KOPT-K1 (cell line): ENCODE results near the gene DNAI4.

Experiments used
- H3K27ac ChIP-seq: fragments of 200-600 bp; sonication (generic); 2 replicates; pipeline ENCODE4 v1.5.1; 2016; ENCODE audit warnings: antibody characterized with exemption, mild to moderate bottlenecking, low read depth, low read length; ENCODE audit not compliant: poor library complexity, severe bottlenecking
- H3K36me3 ChIP-seq: fragments of 200-600 bp; sonication (generic); 2 replicates; pipeline ENCODE4 v1.5.1; 2017; ENCODE audit warnings: antibody characterized with exemption, mild to moderate bottlenecking, low read length, moderate library complexity; ENCODE audit not compliant: insufficient read depth
- H3K9me3 ChIP-seq: fragments of 200-600 bp; sonication (generic); 2 replicates; pipeline ENCODE4 v1.5.1; 2017; ENCODE audit warnings: antibody characterized with exemption, low read length, mild to moderate bottlenecking; ENCODE audit not compliant: insufficient read depth, poor library complexity, severe bottlenecking

Gene DNAI4

DNA sequence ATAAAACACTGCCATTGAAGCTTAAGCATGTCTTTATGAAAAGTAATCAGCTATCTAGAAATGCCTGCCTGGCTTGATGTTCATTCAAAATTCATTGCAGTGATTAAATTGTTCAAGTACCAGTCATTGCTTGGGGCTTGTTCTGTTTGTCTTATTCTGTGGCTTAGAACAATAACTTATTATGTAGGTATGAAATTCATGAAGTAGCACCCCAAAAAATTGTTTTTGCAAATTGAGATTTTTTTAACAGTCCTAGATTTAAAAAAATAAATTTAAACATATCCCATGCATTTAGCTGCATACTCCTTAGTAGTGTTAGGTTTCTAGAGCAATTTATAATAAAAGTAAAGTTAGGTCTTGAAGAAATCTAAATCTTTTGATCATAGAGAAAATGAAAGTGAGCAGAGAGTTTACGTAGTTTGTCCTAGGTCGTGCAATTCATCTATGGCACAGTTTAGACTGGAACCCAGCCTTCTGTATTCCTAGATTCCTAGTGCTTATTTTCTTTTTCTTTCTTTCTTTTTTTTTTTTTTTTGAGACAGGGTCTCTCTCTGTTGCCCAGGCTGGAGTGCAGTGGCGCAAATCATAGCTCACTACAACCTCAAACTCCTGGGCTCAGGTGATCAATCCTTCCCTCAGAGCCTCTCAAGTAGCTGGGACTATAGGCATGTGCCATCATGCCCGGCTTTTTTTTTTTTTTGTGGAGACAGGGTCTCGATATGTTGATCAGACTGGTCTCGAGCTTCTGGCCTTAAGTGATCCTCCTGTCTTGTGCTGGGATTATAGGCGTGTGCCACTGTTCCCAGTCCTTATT is 9.4 kb upstream of the DNAI4 start:
- H3K9me3 ChIP-seq = no peaks in the 10 kb centered on the region
- H3K36me3 ChIP-seq = no peaks in the 10 kb centered on the region; the same call in 1 of the 2 replicates
- H3K27ac ChIP-seq = peak overlapping the region; percentile 49

DNA sequence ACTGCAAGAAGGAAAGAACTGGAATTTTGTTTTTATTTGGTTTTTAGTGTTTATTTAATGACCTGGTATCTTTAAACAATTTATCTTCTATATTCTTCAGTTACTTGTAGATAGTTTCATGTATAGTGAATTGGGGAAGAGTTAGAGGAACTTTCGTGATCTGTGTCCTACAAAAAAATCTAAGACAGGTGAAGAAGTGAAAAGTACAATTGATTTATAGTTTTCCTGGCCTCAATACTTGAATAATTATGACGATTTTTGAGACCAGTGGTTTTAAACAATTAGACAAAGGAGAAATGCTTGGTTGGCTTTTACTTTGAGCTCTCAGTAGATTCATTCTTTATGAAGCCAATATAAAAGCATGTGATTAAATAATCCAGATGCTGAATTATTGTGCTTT is 7.6 kb upstream of the DNAI4 start:
- no peaks in the 10 kb centered on the region for H3K9me3 ChIP-seq
- no peaks in the 10 kb centered on the region; the same call in 1 of the 2 replicates for H3K36me3 ChIP-seq
- H3K27ac ChIP-seq = peak overlapping the region; percentile 3

DNA sequence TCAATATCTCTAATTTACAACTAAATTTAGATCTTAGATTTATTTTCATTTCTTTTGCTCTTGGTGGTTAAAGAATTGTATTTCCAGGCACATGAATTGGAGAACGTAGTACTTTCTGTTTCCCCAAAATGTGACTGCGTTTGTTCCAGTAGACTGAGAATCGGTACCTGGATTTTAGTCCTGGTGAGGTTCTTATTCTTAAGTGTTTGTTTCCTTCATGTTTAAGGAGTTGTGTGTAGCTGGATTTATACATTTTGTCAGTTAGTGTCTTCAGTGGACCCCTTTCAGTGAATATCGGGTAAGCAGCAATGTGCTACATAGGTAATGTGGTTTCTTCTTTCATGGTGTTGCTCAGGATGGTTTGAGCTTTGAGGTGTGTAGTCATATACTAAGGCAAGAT is 6.9 kb upstream of the DNAI4 start:
- H3K9me3 ChIP-seq = no peaks in the 10 kb centered on the region
- H3K27ac ChIP-seq = peak overlapping the region; percentile 89
- H3K36me3 ChIP-seq = peaks cover 5% of the 10 kb centered on the region; the same call in 1 of the 2 replicates

DNA sequence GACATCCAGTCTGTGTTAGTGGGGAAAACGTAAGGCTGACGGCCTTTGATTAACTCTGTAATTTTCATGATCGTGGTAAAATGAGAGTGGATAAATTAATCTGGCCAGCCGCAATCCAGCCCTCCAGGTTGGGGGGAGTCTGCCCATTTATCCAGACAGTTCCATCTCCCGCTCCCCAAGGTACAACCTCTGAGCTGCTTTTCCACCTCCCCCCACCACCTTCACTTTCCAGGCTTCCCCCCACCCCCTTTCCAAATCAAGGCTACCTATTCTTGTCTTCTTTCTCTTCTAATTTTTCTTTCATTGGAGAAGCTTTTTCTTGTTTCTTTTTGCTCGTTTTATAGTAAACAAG is 6.1 kb upstream of the DNAI4 start:
- no peaks in the 10 kb centered on the region for H3K9me3 ChIP-seq
- peak overlapping the region; percentile 89 for H3K27ac ChIP-seq

DNA sequence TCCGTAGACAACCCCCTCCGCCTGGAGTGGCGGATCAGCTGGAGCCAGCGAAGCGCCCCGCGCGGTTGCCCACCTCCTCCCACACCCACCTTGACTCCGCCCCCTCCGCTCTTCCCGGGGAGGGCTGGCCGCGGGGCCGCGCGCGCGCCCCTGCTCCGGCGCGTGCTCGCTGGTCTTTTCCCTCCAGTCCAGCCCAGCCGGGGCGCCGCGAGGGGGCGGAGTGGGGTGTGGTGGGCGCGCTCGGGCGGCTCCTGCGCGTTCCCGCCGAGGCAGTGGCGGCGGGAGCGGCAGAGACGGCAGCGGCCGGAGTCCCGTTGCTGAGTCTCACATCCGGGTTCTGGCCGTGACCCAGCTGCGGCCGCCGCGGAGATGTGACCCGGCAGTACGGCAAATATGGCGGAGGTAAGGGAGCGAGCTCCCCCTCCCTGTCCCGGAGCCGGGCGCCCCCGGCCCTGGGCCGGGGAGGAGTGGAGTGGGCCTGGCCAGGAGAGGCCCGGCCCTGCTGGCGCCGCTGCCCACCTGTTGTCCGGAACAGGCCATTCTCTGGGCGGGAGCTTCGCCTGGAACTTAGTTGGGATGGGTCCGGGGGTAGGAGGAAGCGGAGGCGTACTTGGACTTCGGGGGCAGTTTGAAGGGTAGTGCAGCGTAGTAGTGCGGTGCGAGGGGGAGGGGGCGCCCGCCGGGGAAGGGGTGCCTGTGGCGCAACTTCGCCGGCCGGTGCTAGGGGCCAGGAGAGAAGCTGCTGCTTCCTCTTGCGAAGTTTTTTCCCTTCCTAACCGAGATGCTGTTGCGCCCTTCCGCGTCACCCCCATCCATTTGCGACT is 5.6 kb upstream of the DNAI4 start:
- Histone ChIP-seq H3K36me3 (peaks cover 5% of the 10 kb centered on the region; the same call in 1 of the 2 replicates), H3K27ac (peak overlapping the region; percentile 89), H3K9me3 (no peaks in the 10 kb centered on the region)

More for the DNA sequence above, 6.1 kb upstream of the DNAI4 start:
- peaks cover 5% of the 10 kb centered on the region; the same call in 1 of the 2 replicates for H3K36me3 ChIP-seq

DNA sequence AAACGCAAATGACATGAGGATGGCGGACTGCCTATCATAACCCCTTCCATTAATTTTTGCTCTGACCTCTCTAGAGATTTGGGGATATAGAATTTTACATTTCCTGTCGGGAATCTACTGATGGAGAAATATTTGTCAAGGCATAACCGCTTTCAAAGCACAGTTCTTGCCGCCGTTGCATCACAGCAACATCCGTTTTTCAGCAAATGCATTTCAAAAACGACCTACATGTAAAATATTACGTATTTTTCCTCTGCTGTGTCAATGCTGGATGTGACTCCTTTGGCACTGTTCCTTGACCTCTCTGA is 5.0 kb upstream of the DNAI4 start:
- H3K36me3 ChIP-seq = peaks cover 5% of the 10 kb centered on the region; the same call in 1 of the 2 replicates
- peak overlapping the region; percentile 89 for H3K27ac ChIP-seq
- H3K9me3 ChIP-seq = no peaks in the 10 kb centered on the region

DNA sequence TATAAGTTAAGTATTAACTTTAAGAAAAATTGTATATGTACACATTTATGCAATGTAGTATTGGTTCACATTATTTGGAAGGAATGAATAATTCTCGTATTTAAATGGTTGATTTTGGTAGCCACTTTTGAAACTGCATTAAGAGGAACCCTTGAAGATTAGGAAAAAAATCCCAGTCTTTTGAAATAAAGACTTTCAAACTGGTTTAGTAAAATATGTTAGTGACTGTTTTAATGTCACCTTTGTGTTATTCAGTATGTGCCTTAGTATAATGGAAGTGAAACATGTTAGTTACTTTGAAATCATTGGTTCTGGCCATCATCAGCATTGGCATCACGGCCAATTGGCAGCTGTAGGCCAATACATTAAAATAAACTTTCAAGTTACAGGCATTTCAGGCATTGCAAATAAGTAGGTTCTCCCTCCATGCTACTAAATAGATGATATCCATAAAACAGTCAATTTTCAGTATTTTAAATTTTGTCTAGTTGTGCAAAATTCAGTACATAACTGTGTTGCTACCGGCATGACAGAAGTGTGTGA is 4.6 kb upstream of the DNAI4 start:
- Histone ChIP-seq H3K27ac (peak overlapping the region; percentile 89), H3K36me3 (peaks cover 5% of the 10 kb centered on the region; the same call in 1 of the 2 replicates), H3K9me3 (no peaks in the 10 kb centered on the region)

DNA sequence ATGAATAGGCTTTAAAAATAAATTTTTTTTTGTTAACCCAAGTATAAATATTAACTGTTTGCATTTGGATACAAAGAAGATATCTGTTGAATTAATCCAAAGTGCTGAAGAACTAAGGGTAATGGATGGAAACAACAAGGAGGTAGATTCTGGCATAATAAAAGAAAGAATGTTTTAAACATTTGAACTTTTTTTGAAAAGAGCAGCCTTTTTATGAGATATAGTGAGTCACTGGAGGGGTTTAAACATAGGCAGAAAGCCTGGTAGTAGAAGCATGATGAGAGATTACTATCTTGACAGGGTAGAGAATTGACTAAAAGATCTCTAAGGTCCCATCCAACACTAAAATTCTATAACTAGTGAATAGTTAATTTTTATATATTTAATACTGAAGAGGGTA is 2.9 kb upstream of the DNAI4 start:
- no peaks in the 10 kb centered on the region for H3K9me3 ChIP-seq
- no peak overlapping the region for H3K27ac ChIP-seq
- peaks cover 5% of the 10 kb centered on the region; the same call in 1 of the 2 replicates for H3K36me3 ChIP-seq

DNA sequence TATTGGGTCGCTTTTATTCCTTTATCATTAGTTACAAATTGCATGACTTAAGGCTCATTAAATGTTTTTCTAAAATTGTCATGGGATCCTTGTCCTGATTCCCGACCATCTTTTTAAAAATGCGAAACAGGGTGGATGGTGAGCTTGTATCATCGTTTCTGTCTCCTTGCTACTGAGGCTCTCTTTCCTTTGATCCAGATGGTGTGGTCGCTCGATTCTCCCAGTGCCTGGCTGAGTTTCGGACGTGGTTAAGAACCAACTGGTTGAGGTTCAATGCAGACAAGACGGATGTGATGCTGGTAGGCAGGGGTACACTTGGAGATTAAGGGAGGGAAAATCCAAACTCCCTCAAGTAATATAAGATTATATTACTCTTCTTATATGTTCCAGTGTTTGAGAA is 1.3 kb upstream of the DNAI4 start:
- Histone ChIP-seq H3K9me3 (no peaks in the 10 kb centered on the region), H3K27ac (peak overlapping the region; percentile 87), H3K36me3 (peaks cover 5% of the 10 kb centered on the region; the same call in 1 of the 2 replicates)

DNA sequence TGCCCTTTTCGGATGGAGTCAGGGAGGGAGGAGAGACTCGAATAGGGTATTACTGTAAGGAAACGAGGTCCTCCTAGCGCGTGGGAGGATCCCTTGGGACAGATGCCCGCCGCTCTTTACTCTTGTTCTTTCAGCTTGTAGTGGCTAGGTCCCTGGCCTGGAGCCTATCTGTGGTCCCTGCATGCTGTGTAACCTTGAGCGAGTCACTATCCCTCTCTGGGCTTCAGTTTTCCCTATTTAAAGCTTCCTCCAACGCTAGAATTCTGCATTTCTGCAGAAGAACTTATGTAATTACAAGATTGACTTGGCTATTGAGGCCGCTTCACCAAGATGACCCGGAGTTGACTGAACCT is 878 bp upstream of the DNAI4 start:
- H3K27ac ChIP-seq = peak overlapping the region; percentile 87
- H3K9me3 ChIP-seq = no peaks in the 10 kb centered on the region
- H3K36me3 ChIP-seq = peaks cover 5% of the 10 kb centered on the region; the same call in 1 of the 2 replicates

DNA sequence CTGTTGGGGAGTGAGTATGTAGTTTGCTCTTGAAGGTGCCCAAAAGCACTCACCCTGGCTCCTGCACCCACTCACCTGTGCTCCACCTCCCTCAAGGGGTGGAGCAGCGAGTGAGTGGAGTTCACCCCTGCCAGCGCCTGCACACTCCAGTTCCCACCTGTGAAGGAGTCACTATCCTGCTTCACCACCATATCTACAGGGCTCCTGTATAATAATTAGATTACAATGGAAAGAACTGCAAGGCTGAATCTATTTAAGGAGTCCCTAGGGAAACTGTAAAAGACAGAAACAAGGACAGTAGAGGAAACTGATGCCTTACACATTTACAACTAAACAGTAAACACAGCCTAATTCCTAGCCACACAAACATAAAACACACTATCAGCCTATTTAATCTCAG is 4.1 kb downstream of the DNAI4 start:
- Histone ChIP-seq H3K9me3 (peaks cover 19% of the 10 kb centered on the region), H3K36me3 (no peaks in the 10 kb centered on the region), H3K27ac (no peak overlapping the region)

DNA sequence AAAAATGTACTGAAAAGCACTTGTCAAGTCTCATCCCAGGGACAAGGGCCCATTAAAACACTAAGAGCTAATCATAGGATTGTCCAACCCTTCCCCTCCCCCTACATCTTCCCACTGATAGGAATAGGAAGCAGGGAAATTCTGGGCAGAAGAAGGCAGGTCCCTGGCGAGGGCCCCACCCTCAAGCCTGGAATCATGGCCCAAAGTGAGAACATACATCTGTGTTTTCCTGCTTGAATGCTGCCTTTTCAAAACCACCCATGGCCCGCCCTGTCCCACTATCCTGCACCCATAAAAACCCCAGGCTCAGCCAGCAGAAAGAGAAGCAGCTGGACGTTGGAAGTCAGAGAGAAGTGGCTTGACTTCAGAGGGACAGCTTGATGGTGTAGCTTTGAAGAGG is 4.8 kb downstream of the DNAI4 start:
- H3K9me3 ChIP-seq = peaks cover 19% of the 10 kb centered on the region
- no peak overlapping the region for H3K27ac ChIP-seq
- H3K36me3 ChIP-seq = no peaks in the 10 kb centered on the region

DNA sequence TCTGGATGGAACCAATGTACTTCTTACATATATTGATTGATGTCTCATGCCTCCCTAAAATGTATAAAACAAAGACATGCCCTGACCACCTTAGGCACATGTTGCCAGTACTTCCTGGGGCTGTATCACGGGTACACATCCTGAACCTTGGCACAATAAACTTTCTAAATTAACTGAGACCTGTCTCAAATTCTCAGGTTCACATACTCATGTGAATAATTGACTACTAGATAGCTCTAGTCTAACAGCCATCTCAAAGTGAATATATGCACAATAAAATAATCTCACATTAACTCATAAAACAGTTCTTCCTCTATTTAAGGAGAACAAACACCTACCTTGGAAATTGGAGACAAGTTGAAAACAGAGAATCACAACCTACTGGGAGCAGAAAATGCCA is 5.6 kb downstream of the DNAI4 start:
- Histone ChIP-seq H3K9me3 (peaks cover 19% of the 10 kb centered on the region), H3K27ac (no peak overlapping the region), H3K36me3 (no peaks in the 10 kb centered on the region)

DNA sequence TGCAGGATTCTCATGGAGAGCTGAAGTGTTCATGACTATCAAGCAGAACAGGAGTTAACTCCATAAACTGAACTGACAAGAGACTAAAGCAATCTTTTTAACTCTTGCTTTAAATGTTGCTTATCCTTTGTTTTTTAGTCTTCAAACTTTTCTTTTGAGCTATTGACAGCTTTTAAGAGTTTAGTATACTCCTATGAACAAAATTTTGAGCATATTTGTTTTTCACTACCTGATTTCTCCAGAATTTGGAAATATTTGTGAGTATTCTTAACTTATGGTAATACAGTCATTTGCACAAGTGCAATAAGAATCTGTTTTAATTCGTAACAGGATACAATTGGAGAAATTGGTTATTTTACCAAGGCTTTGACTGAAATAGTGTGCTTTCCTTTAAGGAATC is 7.2 kb downstream of the DNAI4 start:
- H3K27ac ChIP-seq = no peak overlapping the region
- H3K36me3 ChIP-seq = no peaks in the 10 kb centered on the region
- H3K9me3 ChIP-seq = peaks cover 19% of the 10 kb centered on the region

DNA sequence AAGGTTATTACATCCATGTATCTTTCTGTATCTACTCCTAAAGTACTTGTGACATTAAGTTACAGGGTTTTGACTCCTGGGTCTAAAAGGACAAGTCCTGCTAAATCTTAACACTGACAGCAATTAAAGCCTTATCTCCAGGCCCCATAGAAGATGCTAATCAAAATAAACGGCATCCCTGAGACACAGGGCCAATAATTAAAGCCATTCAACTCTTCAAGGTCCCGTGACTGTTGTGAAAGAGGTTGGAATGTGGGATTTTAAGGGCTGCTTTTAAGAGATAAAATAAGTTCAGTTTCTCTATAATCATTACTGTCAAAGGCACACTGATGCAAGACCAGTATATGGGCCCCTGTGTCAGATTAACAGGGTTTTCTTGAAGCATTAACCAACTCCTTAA is 8.3 kb downstream of the DNAI4 start:
- Histone ChIP-seq H3K9me3 (peaks cover 19% of the 10 kb centered on the region), H3K36me3 (no peaks in the 10 kb centered on the region), H3K27ac (no peak overlapping the region)
